ENCODE results near the gene TMPRSS6.
"Not testable (repeated sequence)": the region's sequence is repeated elsewhere in the genome, so short reads cannot be mapped to it uniquely, and the experiment has no call there.

TMPRSS6 gene

GRCh38 chr22:37088750-37089408, 20.6 kb downstream of the TMPRSS6 start:
- DNase-seq (ENCODE audit: low spot score) = no peak

- DNase-seq (ENCODE audit: low spot score) = no peak
Observed at GRCh38 chr22:37088108-37088605, 21.4 kb downstream of the TMPRSS6 start.

GRCh38 chr22:37086184-37086583, 23.3 kb downstream of the TMPRSS6 start:
- no peak for DNase-seq (ENCODE audit: low spot score)

- DNase-seq (ENCODE audit: low spot score) = no peak
Observed at GRCh38 chr22:37084385-37084784, 25.1 kb downstream of the TMPRSS6 start.

- DNase-seq (ENCODE audit: low spot score) = no peak
Observed at GRCh38 chr22:37083914-37084313, 25.6 kb downstream of the TMPRSS6 start.

GRCh38 chr22:37082251-37082873, 27.2 kb downstream of the TMPRSS6 start:
- no peak for DNase-seq (ENCODE audit: low spot score)

GRCh38 chr22:37080838-37081237, 28.7 kb downstream of the TMPRSS6 start:
- DNase-seq (ENCODE audit: low spot score) = no peak

- DNase-seq (ENCODE audit: low spot score) = no peak
Observed at GRCh38 chr22:37080438-37080837, 29.1 kb downstream of the TMPRSS6 start.

- no peak for DNase-seq (ENCODE audit: low spot score)
Observed at GRCh38 chr22:37079668-37080171, 29.8 kb downstream of the TMPRSS6 start.

- DNase-seq (ENCODE audit: low spot score) = no peak
Observed at GRCh38 chr22:37079158-37079557, 30.4 kb downstream of the TMPRSS6 start.

- peak; percentile 58 for DNase-seq (ENCODE audit: low spot score)
Observed at GRCh38 chr22:37077802-37078448, 31.6 kb downstream of the TMPRSS6 start.

GRCh38 chr22:37075822-37076433, 33.6 kb downstream of the TMPRSS6 start:
- DNase-seq (ENCODE audit: low spot score) = no peak

- DNase-seq (ENCODE audit: low spot score) = no peak
Observed at GRCh38 chr22:37075046-37075445, 34.5 kb downstream of the TMPRSS6 start.

GRCh38 chr22:37074537-37074936, 35.0 kb downstream of the TMPRSS6 start:
- no peak for DNase-seq (ENCODE audit: low spot score)

GRCh38 chr22:37072673-37073072, 36.8 kb downstream of the TMPRSS6 start:
- no peak for DNase-seq (ENCODE audit: low spot score)

- not testable (repeated sequence) for DNase-seq (ENCODE audit: low spot score)
Observed at GRCh38 chr22:37071850-37072592, 37.5 kb downstream of the TMPRSS6 start.

- DNase-seq (ENCODE audit: low spot score) = no peak
Observed at GRCh38 chr22:37070744-37071143, 38.8 kb downstream of the TMPRSS6 start.

GRCh38 chr22:37070334-37070733, 39.2 kb downstream of the TMPRSS6 start:
- no peak for DNase-seq (ENCODE audit: low spot score)

- no peak for DNase-seq (ENCODE audit: low spot score)
Observed at GRCh38 chr22:37069719-37070118, 39.8 kb downstream of the TMPRSS6 start.

- DNase-seq (ENCODE audit: low spot score) = no peak
Observed at GRCh38 chr22:37069319-37069718, 40.2 kb downstream of the TMPRSS6 start.

GRCh38 chr22:37068859-37069258, 40.7 kb downstream of the TMPRSS6 start:
- DNase-seq (ENCODE audit: low spot score) = no peak

- no peak for DNase-seq (ENCODE audit: low spot score)
Observed at GRCh38 chr22:37067428-37067827, 42.1 kb downstream of the TMPRSS6 start.
